ENCODE results near the gene ZBED2.

DNA sequence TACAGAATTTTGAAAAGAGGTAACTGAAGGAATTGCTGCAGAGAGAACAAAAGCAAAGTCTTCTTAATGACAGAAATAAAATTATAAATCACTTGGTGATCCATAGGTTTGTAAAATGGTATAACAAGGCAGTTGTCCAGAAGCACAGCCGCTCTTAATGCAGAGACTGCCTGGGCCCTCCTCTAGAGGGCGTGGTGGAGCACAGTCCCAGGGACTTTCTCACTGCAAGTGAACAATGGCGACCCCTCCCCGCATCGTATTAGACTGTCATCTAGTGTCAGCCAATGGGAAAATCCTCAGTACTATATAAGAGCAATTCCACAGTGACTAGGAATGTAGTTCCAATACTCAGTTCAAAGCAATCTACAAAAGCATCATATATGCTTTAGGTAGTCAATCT is 26.4 kb upstream of the ZBED2 start:
- TF ChIP-seq, protein P1, sequence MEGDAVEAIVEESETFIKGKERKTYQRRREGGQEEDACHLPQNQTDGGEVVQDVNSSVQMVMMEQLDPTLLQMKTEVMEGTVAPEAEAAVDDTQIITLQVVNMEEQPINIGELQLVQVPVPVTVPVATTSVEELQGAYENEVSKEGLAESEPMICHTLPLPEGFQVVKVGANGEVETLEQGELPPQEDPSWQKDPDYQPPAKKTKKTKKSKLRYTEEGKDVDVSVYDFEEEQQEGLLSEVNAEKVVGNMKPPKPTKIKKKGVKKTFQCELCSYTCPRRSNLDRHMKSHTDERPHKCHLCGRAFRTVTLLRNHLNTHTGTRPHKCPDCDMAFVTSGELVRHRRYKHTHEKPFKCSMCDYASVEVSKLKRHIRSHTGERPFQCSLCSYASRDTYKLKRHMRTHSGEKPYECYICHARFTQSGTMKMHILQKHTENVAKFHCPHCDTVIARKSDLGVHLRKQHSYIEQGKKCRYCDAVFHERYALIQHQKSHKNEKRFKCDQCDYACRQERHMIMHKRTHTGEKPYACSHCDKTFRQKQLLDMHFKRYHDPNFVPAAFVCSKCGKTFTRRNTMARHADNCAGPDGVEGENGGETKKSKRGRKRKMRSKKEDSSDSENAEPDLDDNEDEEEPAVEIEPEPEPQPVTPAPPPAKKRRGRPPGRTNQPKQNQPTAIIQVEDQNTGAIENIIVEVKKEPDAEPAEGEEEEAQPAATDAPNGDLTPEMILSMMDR (IDR thresholded peaks at IDR 0.05): no peak
- no peak for TF ChIP-seq POLR2AphosphoS5 (IDR thresholded peaks at IDR 0.05)

Data from stomach (tissue), 4 donors.